ENCODE results near the gene GOLIM4. TPM values are rescaled to one million over a fixed set of nuclear protein-coding genes. Genes with fewer than 3 reads are reported as not detected.
"Not testable (repeated sequence)": the region's sequence is repeated elsewhere in the genome, so short reads cannot be mapped to it uniquely, and the experiment has no call there.

GOLIM4 gene
- total RNA-seq, 1 donor from 2014 or later, result 29.3 TPM

DNA sequence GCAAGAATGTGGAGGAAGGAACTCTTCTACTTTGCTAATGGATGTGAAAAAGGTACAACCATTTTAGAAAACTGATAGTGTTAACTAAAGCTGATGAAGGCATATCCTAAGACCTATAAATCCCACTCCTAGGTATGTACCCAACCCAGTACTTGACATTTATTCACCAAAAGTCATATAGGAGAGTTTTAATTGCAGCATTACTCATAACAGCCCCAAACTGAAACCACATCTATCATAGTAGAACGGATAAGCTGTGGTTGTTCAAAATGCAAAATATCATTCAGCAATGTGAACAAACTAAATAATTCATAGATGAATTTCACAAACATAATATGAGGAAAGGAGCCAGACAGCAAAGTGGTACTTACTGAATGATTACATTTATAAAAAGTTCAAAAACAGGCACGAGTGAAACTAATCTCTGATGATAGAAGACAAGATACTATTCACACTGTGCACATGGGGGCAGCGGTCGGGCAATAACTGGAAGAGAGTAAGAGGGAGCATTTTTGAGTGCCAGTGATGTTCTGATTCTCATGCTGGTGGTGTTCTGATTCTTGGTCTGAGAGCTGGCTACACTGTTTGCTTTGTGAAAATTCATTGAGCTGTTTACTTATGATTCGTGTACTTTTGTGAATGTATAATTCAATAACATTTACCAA is 34.3 kb downstream of the GOLIM4 start:
- H3K27ac Mint-ChIP-seq (ENCODE audit: unreplicated experiment), result no peak overlapping the region
- H3K4me1 Mint-ChIP-seq, result peaks cover 15% of the 10 kb centered on the region
- no peaks in the 10 kb centered on the region for H3K27me3 Mint-ChIP-seq (ENCODE audit: low read depth)
- no peak overlapping the region for H3K4me3 Mint-ChIP-seq
- H3K9me3 Mint-ChIP-seq, result peaks cover 5% of the 10 kb centered on the region
- peaks cover 4% of the 10 kb centered on the region for H3K36me3 Mint-ChIP-seq (ENCODE audit: low read depth)
- no peak for TF ChIP-seq CTCF (conservative IDR thresholded peaks at IDR 0.05)
- no peak for DNase-seq (ENCODE audit: low read depth, low spot score)

GRCh38 chr3:168060317-168060716 is 35.4 kb downstream of the GOLIM4 start:
- Mint-ChIP-seq H3K4me1 (peaks cover 7% of the 10 kb centered on the region), H3K4me3 (no peak overlapping the region), H3K27ac (ENCODE audit: unreplicated experiment) (no peak overlapping the region), H3K27me3 (ENCODE audit: low read depth) (no peaks in the 10 kb centered on the region), H3K36me3 (ENCODE audit: low read depth) (peaks cover 6% of the 10 kb centered on the region), H3K9me3 (peaks cover 5% of the 10 kb centered on the region)
- no peak for DNase-seq (ENCODE audit: low read depth, low spot score)
- no peak for TF ChIP-seq CTCF (conservative IDR thresholded peaks at IDR 0.05)

DNA sequence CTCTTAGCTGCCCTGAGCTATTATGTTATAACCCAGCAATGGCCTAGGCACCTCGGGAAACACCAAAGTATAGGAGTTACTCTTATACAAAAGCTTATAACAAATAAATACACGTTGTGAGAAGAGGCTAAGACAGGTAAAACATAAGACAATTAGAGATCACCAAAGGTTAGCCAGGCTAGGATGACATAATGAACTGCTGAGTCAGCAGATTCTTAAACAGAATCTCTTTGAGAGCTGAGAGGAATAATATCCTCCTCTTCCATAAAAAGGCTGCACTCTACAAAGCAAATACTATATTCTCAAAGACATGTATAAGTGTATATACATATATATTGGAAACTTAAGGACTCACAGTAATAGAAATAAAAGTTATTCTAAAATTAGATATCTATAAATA is 37.2 kb downstream of the GOLIM4 start:
- Mint-ChIP-seq H3K9me3 (peaks cover 8% of the 10 kb centered on the region), H3K27ac (ENCODE audit: unreplicated experiment) (no peak overlapping the region)

DNA sequence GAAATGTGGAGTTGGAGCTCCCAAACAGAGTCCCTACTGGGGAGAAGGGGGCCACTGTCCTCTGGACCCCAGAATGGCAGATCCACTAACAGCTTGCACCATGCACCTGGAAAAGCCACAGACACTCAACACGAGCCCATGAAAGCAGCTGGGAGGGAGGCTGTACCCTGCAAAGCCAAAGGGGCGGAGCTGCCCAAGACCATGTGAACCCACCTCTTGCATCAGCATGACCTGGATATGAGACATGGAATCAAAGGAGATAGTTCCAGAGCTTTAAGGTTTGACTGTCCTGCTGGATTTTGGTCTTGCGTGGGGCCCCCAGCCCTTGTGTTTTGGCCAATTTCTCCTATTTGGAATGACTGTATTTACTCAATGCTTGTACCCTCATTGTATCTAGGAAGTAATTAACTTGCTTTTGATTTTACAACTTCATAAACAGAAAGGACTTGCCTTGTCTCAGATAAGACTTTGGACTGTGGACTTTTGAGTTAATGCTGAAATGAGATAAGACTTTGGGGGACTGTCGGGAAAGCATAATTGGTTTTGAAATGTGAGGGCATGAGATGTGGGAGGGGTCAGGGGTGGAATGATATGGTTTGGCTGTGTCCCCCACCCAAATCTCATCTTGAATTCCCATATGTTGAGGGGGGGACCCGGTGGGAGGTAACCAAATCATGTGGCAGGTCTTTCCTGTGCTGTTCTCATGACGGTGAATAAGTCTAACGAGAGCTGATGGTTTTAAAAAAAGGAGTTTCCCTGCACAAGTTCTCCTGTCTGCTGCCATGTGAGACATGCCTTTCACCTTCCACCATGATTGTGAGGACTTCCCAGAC is 39.1 kb downstream of the GOLIM4 start:
- H3K27me3 Mint-ChIP-seq (ENCODE audit: low read depth); H3K4me3 Mint-ChIP-seq; DNase-seq (ENCODE audit: low read depth, low spot score); H3K9me3 Mint-ChIP-seq; H3K4me1 Mint-ChIP-seq; H3K27ac Mint-ChIP-seq (ENCODE audit: unreplicated experiment): not testable (repeated sequence)
- peaks cover 10% of the 10 kb centered on the region for H3K36me3 Mint-ChIP-seq (ENCODE audit: low read depth)

More for the DNA sequence above, 37.2 kb downstream of the GOLIM4 start:
- Mint-ChIP-seq H3K4me1 (no peaks in the 10 kb centered on the region), H3K36me3 (ENCODE audit: low read depth) (peaks cover 10% of the 10 kb centered on the region), H3K27me3 (ENCODE audit: low read depth) (no peaks in the 10 kb centered on the region), H3K4me3 (no peak overlapping the region)
- no peak for TF ChIP-seq CTCF (conservative IDR thresholded peaks at IDR 0.05)
- DNase-seq (ENCODE audit: low read depth, low spot score), result no peak

- Mint-ChIP-seq H3K4me3 (no peak overlapping the region), H3K27ac (ENCODE audit: unreplicated experiment) (no peak overlapping the region), H3K36me3 (ENCODE audit: low read depth) (peaks cover 10% of the 10 kb centered on the region), H3K4me1 (peaks cover 3% of the 10 kb centered on the region), H3K9me3 (peaks cover 8% of the 10 kb centered on the region), H3K27me3 (ENCODE audit: low read depth) (no peaks in the 10 kb centered on the region)
- no peak for DNase-seq (ENCODE audit: low read depth, low spot score)
- no peak for TF ChIP-seq CTCF (conservative IDR thresholded peaks at IDR 0.05)
Observed at GRCh38 chr3:168054447-168054846, 41.3 kb downstream of the GOLIM4 start.

- no peak for DNase-seq (ENCODE audit: low read depth, low spot score)
- no peak for TF ChIP-seq CTCF (conservative IDR thresholded peaks at IDR 0.05)
- Mint-ChIP-seq H3K4me1 (peaks cover 7% of the 10 kb centered on the region), H3K9me3 (peaks cover 8% of the 10 kb centered on the region), H3K36me3 (ENCODE audit: low read depth) (peaks cover 10% of the 10 kb centered on the region), H3K27me3 (ENCODE audit: low read depth) (no peaks in the 10 kb centered on the region), H3K27ac (ENCODE audit: unreplicated experiment) (no peak overlapping the region), H3K4me3 (no peak overlapping the region)
Observed at GRCh38 chr3:168053115-168053514, 42.6 kb downstream of the GOLIM4 start.

Data from neural crest cell (in vitro differentiated cells).